ENCODE data around the gene C5orf22.
"Not testable (repeated sequence)": the region's sequence is repeated elsewhere in the genome, so short reads cannot be mapped to it uniquely, and the experiment has no call there.

C5orf22 gene

GRCh38 chr5:31556461-31556860 lies 24.4 kb downstream of the C5orf22 start:
- no peak for DNase-seq

- no peak for DNase-seq
These were observed 27.8 kb downstream of the C5orf22 start for GRCh38 chr5:31559942-31560341.

GRCh38 chr5:31561946-31562345 lies 29.8 kb downstream of the C5orf22 start:
- DNase-seq: no peak

GRCh38 chr5:31563216-31563615 lies 31.1 kb downstream of the C5orf22 start:
- no peak for DNase-seq

GRCh38 chr5:31566362-31566761 lies 34.3 kb downstream of the C5orf22 start:
- DNase-seq: not testable (repeated sequence)

GRCh38 chr5:31568302-31568835 lies 36.3 kb downstream of the C5orf22 start:
- no peak for DNase-seq

GRCh38 chr5:31569068-31569467 lies 37.0 kb downstream of the C5orf22 start:
- DNase-seq: no peak

- DNase-seq: no peak
These were observed 41.5 kb downstream of the C5orf22 start for GRCh38 chr5:31573494-31574142.

GRCh38 chr5:31574772-31575171 lies 42.7 kb downstream of the C5orf22 start:
- DNase-seq: no peak

- DNase-seq: no peak
These were observed 45.3 kb downstream of the C5orf22 start for GRCh38 chr5:31577438-31577837.

- no peak for DNase-seq
These were observed 47.5 kb downstream of the C5orf22 start for GRCh38 chr5:31579558-31579957.

- no peak for DNase-seq
These were observed 49.5 kb downstream of the C5orf22 start for GRCh38 chr5:31581498-31582099.

GRCh38 chr5:31583129-31583528 lies 51.0 kb downstream of the C5orf22 start:
- no peak for DNase-seq

GRCh38 chr5:31585166-31585894 lies 53.2 kb downstream of the C5orf22 start:
- no peak for DNase-seq

- DNase-seq: no peak
These were observed 53.8 kb downstream of the C5orf22 start for GRCh38 chr5:31585895-31586270.

GRCh38 chr5:31587546-31587945 lies 55.4 kb downstream of the C5orf22 start:
- DNase-seq: no peak

GRCh38 chr5:31593665-31594064 lies 61.6 kb downstream of the C5orf22 start:
- no peak for DNase-seq

- no peak for DNase-seq
These were observed 64.3 kb downstream of the C5orf22 start for GRCh38 chr5:31596354-31596753.

GRCh38 chr5:31598640-31599611 lies 66.8 kb downstream of the C5orf22 start:
- DNase-seq: no peak

- not testable (repeated sequence) for DNase-seq
These were observed 70.2 kb downstream of the C5orf22 start for GRCh38 chr5:31602305-31602704.

GRCh38 chr5:31604240-31604639 lies 72.1 kb downstream of the C5orf22 start:
- DNase-seq: no peak

- no peak for DNase-seq
These were observed 72.5 kb downstream of the C5orf22 start for GRCh38 chr5:31604644-31605043.
